ENCODE results near the gene KCNIP4. TPM values are rescaled to one million over a fixed set of nuclear protein-coding genes. Genes with fewer than 3 reads are reported as not detected.

Gene KCNIP4
- total and polyA plus RNA-seq, 10 of the 15 experiments (the other 5 are each of a cell fraction or from before 2014, with no cell fraction given), result 0.03 to 0.23 (median 0.13) TPM; not detected in 7

DNA sequence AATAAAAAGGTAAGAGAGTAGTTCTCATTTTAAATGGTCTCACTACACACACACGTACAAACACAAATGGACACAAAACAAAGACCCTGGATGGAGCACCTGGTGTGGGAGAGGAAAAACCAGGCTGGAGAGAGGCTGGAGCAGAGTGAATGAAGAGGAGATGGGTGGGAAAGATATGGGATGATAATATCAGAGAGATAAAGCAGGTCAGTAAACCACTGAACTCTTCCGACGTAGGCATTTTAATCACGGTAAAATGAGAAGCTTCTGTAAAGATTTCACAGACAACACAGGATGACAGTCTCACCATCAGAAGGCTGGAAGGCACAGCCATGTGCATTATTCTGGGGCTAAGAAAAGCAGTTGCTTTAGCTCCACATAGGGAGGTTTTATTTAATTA is 532.8 kb downstream of the KCNIP4 start:
- BruUV-seq (replicated peaks), result no TSS peak
- no peak overlapping the region for H3K9ac ChIP-seq (ENCODE audit: control insufficient read depth, insufficient read depth, low read length)
- no peaks in the 10 kb centered on the region for H3K27me3 ChIP-seq (replicated peaks in 1 of 2; ENCODE audit: control insufficient read depth in 2 of 2, insufficient read depth in 2 of 2, low read length in 1 of 2)
- FAIRE-seq (no peak), DNase-seq (ENCODE audit: low read depth, low spot score) (no peak), ATAC-seq (no peak)
- H3K79me2 ChIP-seq (ENCODE audit: control insufficient read depth, insufficient read depth, low read length), result no peaks in the 10 kb centered on the region
- WGBS (ENCODE audit: insufficient coverage, insufficient replicate concordance, low lambda C conversion rate, missing lambda C conversion rate), result 64% methylated on average over 4 of the region's 4 CpGs
- ChIA-PET RAD21 (ENCODE audit: unreplicated experiment) (no interaction called here), POLR2A (no interaction called here), SMC1A (ENCODE audit: uncharacterized antibody, unreplicated experiment) (no interaction called here), CTCF (no interaction called here)
- H4K20me1 ChIP-seq (ENCODE audit: control insufficient read depth, insufficient read depth), result no peaks in the 10 kb centered on the region
- in situ Hi-C loops (cut with MboI) (no loop called here), intact Hi-C loops (cut with micrococcal nuclease; ENCODE audit: unreplicated experiment) (no loop called here)
- no peaks in the 10 kb centered on the region for H3K36me3 ChIP-seq (ENCODE audit: control insufficient read depth in 2 of 2, insufficient read depth in 2 of 2, low read length in 1 of 2)
- TF ChIP-seq MEF2A (IDR thresholded peaks at IDR 0.05; ENCODE audit: insufficient read depth, low read depth, low read length) (no peak), HDGF (IDR thresholded peaks at IDR 0.05) (no peak), YBX1 (IDR thresholded peaks at IDR 0.05) (no peak), MTA3 (IDR thresholded peaks at IDR 0.05; ENCODE audit: borderline replicate concordance, low read length) (no peak), SUZ12 (IDR thresholded peaks at IDR 0.05; ENCODE audit: unreplicated experiment) (no peak)
- H3K9me3 ChIP-seq (replicated peaks; ENCODE audit: control insufficient read depth, insufficient read depth, low read length), result no peaks in the 10 kb centered on the region
- H3K4me1 ChIP-seq (ENCODE audit: control insufficient read depth, insufficient read depth, low read length), result no peaks in the 10 kb centered on the region
- H3K4me2 ChIP-seq (ENCODE audit: control insufficient read depth, insufficient read depth), result no peak overlapping the region
- H2AFZ ChIP-seq (ENCODE audit: control insufficient read depth, low read depth, low read length), result no peak overlapping the region
- no peak overlapping the region for H3K4me3 ChIP-seq
- H3K27ac ChIP-seq (ENCODE audit: control insufficient read depth, insufficient read depth), result no peak overlapping the region

DNA sequence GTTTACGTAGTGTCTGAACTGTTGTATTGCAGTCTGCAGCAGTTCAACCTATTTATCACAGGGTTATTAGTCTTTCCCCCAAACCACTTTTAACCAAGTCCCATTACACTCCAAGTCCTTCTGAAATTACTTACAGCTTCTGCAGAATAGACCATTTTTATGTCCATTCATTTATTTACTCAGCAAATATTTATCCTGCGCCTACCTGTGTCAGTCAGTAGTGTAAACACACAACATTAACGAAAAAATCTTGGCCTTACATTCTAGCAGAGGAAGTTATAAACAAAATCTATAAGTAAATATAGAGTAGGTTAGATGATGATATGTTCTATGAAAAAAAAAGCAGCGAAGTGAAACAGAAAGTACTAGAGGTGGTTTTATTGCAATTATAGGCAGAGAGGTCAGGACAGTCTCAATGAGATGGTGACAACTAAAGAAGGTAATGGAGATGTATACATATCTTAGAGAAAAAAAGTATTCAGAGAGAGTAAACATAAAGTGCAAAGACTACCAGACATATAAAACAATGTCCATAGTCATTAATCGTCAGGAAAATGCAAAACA is 534.7 kb downstream of the KCNIP4 start:
- in situ Hi-C loops (cut with MboI), result no loop called here
- TF ChIP-seq, protein P1, sequence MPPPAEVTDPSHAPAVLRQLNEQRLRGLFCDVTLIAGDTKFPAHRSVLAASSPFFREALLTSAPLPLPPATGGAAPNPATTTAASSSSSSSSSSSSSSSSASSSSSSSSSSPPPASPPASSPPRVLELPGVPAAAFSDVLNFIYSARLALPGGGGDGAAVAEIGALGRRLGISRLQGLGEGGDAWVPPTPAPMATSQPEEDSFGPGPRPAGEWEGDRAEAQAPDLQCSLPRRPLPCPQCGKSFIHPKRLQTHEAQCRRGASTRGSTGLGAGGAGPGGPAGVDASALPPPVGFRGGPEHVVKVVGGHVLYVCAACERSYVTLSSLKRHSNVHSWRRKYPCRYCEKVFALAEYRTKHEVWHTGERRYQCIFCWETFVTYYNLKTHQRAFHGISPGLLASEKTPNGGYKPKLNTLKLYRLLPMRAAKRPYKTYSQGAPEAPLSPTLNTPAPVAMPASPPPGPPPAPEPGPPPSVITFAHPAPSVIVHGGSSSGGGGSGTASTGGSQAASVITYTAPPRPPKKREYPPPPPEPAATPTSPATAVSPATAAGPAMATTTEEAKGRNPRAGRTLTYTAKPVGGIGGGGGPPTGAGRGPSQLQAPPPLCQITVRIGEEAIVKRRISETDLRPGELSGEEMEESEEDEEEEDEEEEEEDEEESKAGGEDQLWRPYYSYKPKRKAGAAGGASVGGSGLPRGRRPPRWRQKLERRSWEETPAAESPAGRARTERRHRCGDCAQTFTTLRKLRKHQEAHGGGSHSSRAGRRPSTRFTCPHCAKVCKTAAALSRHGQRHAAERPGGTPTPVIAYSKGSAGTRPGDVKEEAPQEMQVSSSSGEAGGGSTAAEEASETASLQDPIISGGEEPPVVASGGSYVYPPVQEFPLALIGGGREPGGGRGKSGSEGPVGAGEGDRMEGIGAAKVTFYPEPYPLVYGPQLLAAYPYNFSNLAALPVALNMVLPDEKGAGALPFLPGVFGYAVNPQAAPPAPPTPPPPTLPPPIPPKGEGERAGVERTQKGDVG (CRISPR knock-in tag; IDR thresholded peaks at IDR 0.05), result no peak
- TF ChIP-seq ZNF217 (IDR thresholded peaks at IDR 0.05) (no peak), CEBPB (IDR thresholded peaks at IDR 0.05; ENCODE audit: borderline replicate concordance in 1 of 2, low read depth in 2 of 2, low read length in 2 of 2) (no peak), DPF2 (IDR thresholded peaks at IDR 0.05) (no peak), SMARCA5 (IDR thresholded peaks at IDR 0.05) (no peak), FOS (IDR thresholded peaks at IDR 0.05; ENCODE audit: borderline replicate concordance, extremely low read depth, insufficient read length) (no peak), SMC3 (IDR thresholded peaks at IDR 0.05; ENCODE audit: borderline replicate concordance, low read length) (no peak), RAD21 (IDR thresholded peaks at IDR 0.05; ENCODE audit: insufficient read depth, low read depth, low read length) (no peak), HCFC1 (IDR thresholded peaks at IDR 0.05; ENCODE audit: low read length) (no peak), CBX3 (IDR thresholded peaks at IDR 0.05; ENCODE audit: borderline replicate concordance, low read depth) (no peak)
- TF ChIP-seq, protein P2, sequence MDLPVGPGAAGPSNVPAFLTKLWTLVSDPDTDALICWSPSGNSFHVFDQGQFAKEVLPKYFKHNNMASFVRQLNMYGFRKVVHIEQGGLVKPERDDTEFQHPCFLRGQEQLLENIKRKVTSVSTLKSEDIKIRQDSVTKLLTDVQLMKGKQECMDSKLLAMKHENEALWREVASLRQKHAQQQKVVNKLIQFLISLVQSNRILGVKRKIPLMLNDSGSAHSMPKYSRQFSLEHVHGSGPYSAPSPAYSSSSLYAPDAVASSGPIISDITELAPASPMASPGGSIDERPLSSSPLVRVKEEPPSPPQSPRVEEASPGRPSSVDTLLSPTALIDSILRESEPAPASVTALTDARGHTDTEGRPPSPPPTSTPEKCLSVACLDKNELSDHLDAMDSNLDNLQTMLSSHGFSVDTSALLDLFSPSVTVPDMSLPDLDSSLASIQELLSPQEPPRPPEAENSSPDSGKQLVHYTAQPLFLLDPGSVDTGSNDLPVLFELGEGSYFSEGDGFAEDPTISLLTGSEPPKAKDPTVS (IDR thresholded peaks at IDR 0.05; ENCODE audit: low read depth, low read length), result no peak

More for the DNA sequence above, 534.7 kb downstream of the KCNIP4 start:
- Histone ChIP-seq H3K4me1 (ENCODE audit: control insufficient read depth, insufficient read depth, low read length) (no peaks in the 10 kb centered on the region), H3K9ac (ENCODE audit: control insufficient read depth, insufficient read depth, low read length) (no peak overlapping the region), H2AFZ (ENCODE audit: control insufficient read depth, low read depth, low read length) (no peak overlapping the region), H3K79me2 (ENCODE audit: control insufficient read depth, insufficient read depth, low read length) (no peaks in the 10 kb centered on the region), H3K9me3 (replicated peaks; ENCODE audit: control insufficient read depth, insufficient read depth, low read length) (no peaks in the 10 kb centered on the region), H3K36me3 (ENCODE audit: control insufficient read depth in 2 of 2, insufficient read depth in 2 of 2, low read length in 1 of 2) (no peaks in the 10 kb centered on the region), H4K20me1 (ENCODE audit: control insufficient read depth, insufficient read depth) (no peaks in the 10 kb centered on the region), H3K4me2 (ENCODE audit: control insufficient read depth, insufficient read depth) (no peak overlapping the region), H3K4me3 (no peak overlapping the region), H3K27me3 (replicated peaks in 1 of 2; ENCODE audit: control insufficient read depth in 2 of 2, insufficient read depth in 2 of 2, low read length in 1 of 2) (no peaks in the 10 kb centered on the region), H3K27ac (ENCODE audit: control insufficient read depth, insufficient read depth) (no peak overlapping the region)
- no peak for FAIRE-seq
- SMC1A ChIA-PET (ENCODE audit: uncharacterized antibody, unreplicated experiment), result no interaction called here
- ATAC-seq, result no peak
- RAD21 ChIA-PET (ENCODE audit: unreplicated experiment), result no interaction called here
- POLR2A ChIA-PET, result no interaction called here
- CTCF ChIA-PET, result no interaction called here
- DNase-seq (ENCODE audit: low read depth, low spot score), result no peak
- intact Hi-C loops (cut with micrococcal nuclease; ENCODE audit: unreplicated experiment), result no loop called here
- 13% methylated on average over 5 of the region's 5 CpGs for WGBS (ENCODE audit: insufficient coverage, insufficient replicate concordance, low lambda C conversion rate, missing lambda C conversion rate)
- BruUV-seq (replicated peaks), result no TSS peak

Measured in GM12878 (cell line).